HG02763 (cell line): ENCODE data around the gene RAE1.
"Not testable (repeated sequence)": the region's sequence is repeated elsewhere in the genome, so short reads cannot be mapped to it uniquely, and the experiment has no call there.

ENCODE experiments used
- ATAC-seq: cut with Tn5 transposase; IDR thresholded peaks from one replicate; pipeline ENCODE4 v1.9.1; 2021; ENCODE audit warnings: mild to moderate bottlenecking, moderate library complexity; ENCODE audit not compliant: unreplicated experiment

The RAE1 gene

GRCh38 chr20:57325632-57326356, 25.3 kb upstream of the RAE1 start:
- no peak for ATAC-seq

GRCh38 chr20:57326667-57327455, 24.2 kb upstream of the RAE1 start:
- ATAC-seq = no peak

GRCh38 chr20:57327820-57328219, 23.2 kb upstream of the RAE1 start:
- ATAC-seq = no peak

- no peak for ATAC-seq
These were observed 21.3 kb upstream of the RAE1 start, which contains the start of gene SPO11 for GRCh38 chr20:57329608-57330221. Gene SPO11 (plus strand): TSS chr20:57329803. CDS start chr20:57329868, 65 bp downstream.

- no peak for ATAC-seq
These were observed 20.1 kb upstream of the RAE1 start for GRCh38 chr20:57330998-57331397.

GRCh38 chr20:57332105-57333089, 18.7 kb upstream of the RAE1 start:
- ATAC-seq = no peak

GRCh38 chr20:57335392-57335791, 15.7 kb upstream of the RAE1 start:
- no peak for ATAC-seq

GRCh38 chr20:57341663-57342062, 9.4 kb upstream of the RAE1 start:
- no peak for ATAC-seq

GRCh38 chr20:57342829-57343228, 8.2 kb upstream of the RAE1 start:
- no peak for ATAC-seq

GRCh38 chr20:57346477-57346876, 4.6 kb upstream of the RAE1 start:
- no peak for ATAC-seq

- no peak for ATAC-seq
These were observed 3.7 kb upstream of the RAE1 start for GRCh38 chr20:57347393-57347792.

GRCh38 chr20:57348200-57348921, 2.7 kb upstream of the RAE1 start:
- ATAC-seq = not testable (repeated sequence)

GRCh38 chr20:57348922-57349574, 2.0 kb upstream of the RAE1 start:
- ATAC-seq = not testable (repeated sequence)

- ATAC-seq = no peak
These were observed 859 bp upstream of the RAE1 start for GRCh38 chr20:57350081-57350710.

- ATAC-seq = not testable (repeated sequence)
These were observed 371 bp upstream of the RAE1 start for GRCh38 chr20:57350726-57351041.

- ATAC-seq = no peak
These were observed 1.2 kb downstream of the RAE1 start for GRCh38 chr20:57352305-57352704.

GRCh38 chr20:57353351-57353750, 2.3 kb downstream of the RAE1 start:
- ATAC-seq = no peak

GRCh38 chr20:57361517-57361916, 10.5 kb downstream of the RAE1 start:
- ATAC-seq = no peak

GRCh38 chr20:57364451-57364850, 13.4 kb downstream of the RAE1 start:
- no peak for ATAC-seq
